K562 (cell line): ENCODE data around the gene BCAM. TPM values are rescaled to one million over a fixed set of nuclear protein-coding genes. Genes with fewer than 3 reads are reported as not detected.

Source experiments
- ATAC-seq: fragments of 200-7000 bp; cut with Tn5 transposase; 3 replicates; pipeline ENCODE4 v1.9.1; 2020; ENCODE audit warnings: moderate library complexity
- BruUV-seq: library from RNA; stranded (reverse); fragments of 400-500 nt; replicated peaks from 2 replicates; lab custom pipeline; 2021; lab: Mats Ljungman, UMichigan
- CTCF ChIA-PET: fragments of 300-600 bp; formaldehyde crosslinking; extraction: SDS; loops from one replicate; lab custom pipeline; 2021; ENCODE audit warnings: low intra/inter-chr PET ratio; lab: Yijun Ruan, JAX
- POLR2A ChIA-PET: fragments of 300-600, 350-650 bp; sonication (Branson Sonifier 250); formaldehyde crosslinking; extraction: SDS; loops from one replicate; lab custom pipeline; 2021; ENCODE audit warnings: antibody characterized with exemption, inconsistent platforms; lab: Yijun Ruan, JAX
- DNase-seq, 4 experiments: peaks; one replicate each; pipeline versions ENCODE4 v3.0.0 to v3.0.0-alpha.2; 2011 to 2018; ENCODE audit warnings: low spot score in 3 of 4, mixed read lengths in 3 of 4; ENCODE audit errors: extremely low read depth in 1 of 4
- FAIRE-seq: peaks from 2 replicates; lab custom pipeline; 2011; peaks lifted over from hg19 to GRCh38; lab: Jason Lieb, UNC
- H2AFZ ChIP-seq: 2 replicates; pipeline ENCODE4 v1.6.0; 2011; ENCODE audit warnings: low read depth, low read length, control low read depth, inconsistent platforms
- H3K27ac ChIP-seq: fragments of 200-600 bp; 3 replicates; pipeline ENCODE4 v1.8.0; 2011; ENCODE audit warnings: low read depth, mild to moderate bottlenecking, control low read depth, inconsistent platforms, low read length, moderate library complexity, mixed read lengths; ENCODE audit errors: extremely low read depth
- H3K27me3 ChIP-seq, 2 experiments: fragments of 300-600 bp in 1 of 2; 2 replicates in 1 of 2; 3 replicates in 1 of 2; pipeline versions ENCODE4 v1.6.0 to v1.8.0; 2011; ENCODE audit warnings: inconsistent platforms in 2 of 2, low read length in 2 of 2, mild to moderate bottlenecking in 1 of 2, mixed read lengths in 1 of 2, moderate library complexity in 1 of 2; ENCODE audit not compliant: control insufficient read depth in 2 of 2, insufficient read depth in 2 of 2
- H3K36me3 ChIP-seq: fragments of 300-600 bp; 3 replicates; pipeline ENCODE4 v1.8.0; 2011; ENCODE audit warnings: mild to moderate bottlenecking, low read length, inconsistent platforms; ENCODE audit not compliant: control insufficient read depth, insufficient read depth
- H3K4me1 ChIP-seq, 2 experiments: fragments of 200-600 bp in 1 of 2; replicated peaks in 1 of 2; 2 replicates in 1 of 2; 3 replicates in 1 of 2; pipeline versions ENCODE4 v1.5.1 to v1.8.0; 2011; ENCODE audit warnings: inconsistent platforms in 2 of 2, low read length in 2 of 2, mild to moderate bottlenecking in 1 of 2, mixed read lengths in 1 of 2, moderate library complexity in 1 of 2; ENCODE audit not compliant: control insufficient read depth in 2 of 2, insufficient read depth in 2 of 2
- H3K4me2 ChIP-seq: 2 replicates; pipeline ENCODE4 v1.6.1; 2011; ENCODE audit warnings: low read length, control low read depth, inconsistent platforms, mixed read lengths; ENCODE audit not compliant: insufficient read depth
- H3K4me3 ChIP-seq: fragments of 200-600 bp; sonication (generic), shearing (Covaris generic); 2 replicates; pipeline ENCODE4 v1.5.1; 2016; ENCODE audit warnings: control low read depth, inconsistent platforms
- H3K79me2 ChIP-seq: fragments of 200-600 bp; 3 replicates; pipeline ENCODE4 v1.8.0; 2011; ENCODE audit warnings: low read length, inconsistent platforms; ENCODE audit not compliant: control insufficient read depth, insufficient read depth
- H3K9ac ChIP-seq, 2 experiments: 2 replicates each; pipeline versions ENCODE4 v1.6.0 to v1.6.1; 2011; ENCODE audit warnings: low read depth in 2 of 2, low read length in 2 of 2, control low read depth in 1 of 2, inconsistent platforms in 1 of 2, mild to moderate bottlenecking in 1 of 2, mixed read lengths in 1 of 2; ENCODE audit not compliant: insufficient read depth in 1 of 2
- H3K9me1 ChIP-seq: one replicate; pipeline ENCODE4 v1.6.0; 2011; ENCODE audit warnings: inconsistent platforms, mild to moderate bottlenecking, low read length, moderate library complexity; ENCODE audit not compliant: control insufficient read depth, insufficient read depth
- H3K9me3 ChIP-seq: replicated peaks from 2 replicates; pipeline ENCODE4 v1.5.1; 2011; ENCODE audit warnings: low read depth, low read length, inconsistent platforms; ENCODE audit not compliant: control insufficient read depth, insufficient read depth
- H4K20me1 ChIP-seq: replicated peaks from 2 replicates; pipeline ENCODE4 v1.6.1; 2011; ENCODE audit warnings: low read length, inconsistent platforms, mixed read lengths; ENCODE audit not compliant: control insufficient read depth, insufficient read depth
- BRD4 ChIP-seq: fragments of 200-600 bp; sonication (generic); IDR thresholded peaks from 2 replicates; pipeline ENCODE4 v1.6.1; 2017; ENCODE audit warnings: inconsistent platforms
- CREB3 ChIP-seq: fragments of 450-650 bp; conservative IDR thresholded peaks from 2 replicates; pipeline ENCODE4 v1.6.1; 2016; ENCODE audit warnings: missing genetic modification characterization, low read depth, mild to moderate bottlenecking, missing compliant biosample characterization, moderate library complexity
- ETS2 ChIP-seq: IDR thresholded peaks from 2 replicates; pipeline ENCODE4 v1.6.1; 2016; ENCODE audit warnings: borderline replicate concordance, missing genetic modification characterization, mild to moderate bottlenecking, moderate library complexity, missing compliant biosample characterization; ENCODE audit not compliant: poor library complexity, severe bottlenecking
- FUS ChIP-seq: fragments of 200-400 bp; formaldehyde crosslinking; optimal IDR thresholded peaks from 2 replicates; pipeline ENCODE3; 2017; ENCODE audit warnings: low read depth, low read length
- GTF3C2 ChIP-seq: IDR thresholded peaks from 3 replicates; pipeline ENCODE4 v1.6.1; 2011; ENCODE audit warnings: borderline replicate concordance, mild to moderate bottlenecking, moderate library complexity; ENCODE audit not compliant: insufficient read length; ENCODE audit errors: extremely low read depth
- HOMEZ ChIP-seq: fragments of 250-450 bp; sonication (Bioruptor Pico); IDR thresholded peaks from 2 replicates; pipeline ENCODE4 v1.4.0; 2020; ENCODE audit warnings: mild to moderate bottlenecking, moderate library complexity
- MECOM ChIP-seq: fragments of 250-450 bp; sonication (Bioruptor Pico); IDR thresholded peaks from 2 replicates; pipeline ENCODE4 v1.8.0; 2022; ENCODE audit warnings: inconsistent platforms
- PCBP1 ChIP-seq: fragments of 200-400 bp; formaldehyde crosslinking; IDR thresholded peaks from 2 replicates; pipeline ENCODE4 v1.6.1; 2018; ENCODE audit warnings: mild to moderate bottlenecking, low read depth, low read length; ENCODE audit not compliant: poor library complexity, severe bottlenecking
- POLR2AphosphoS5 ChIP-seq: IDR thresholded peaks from 2 replicates; pipeline ENCODE4 v1.6.1; 2011; ENCODE audit warnings: mild to moderate bottlenecking, low read depth, low read length, moderate library complexity; ENCODE audit not compliant: control insufficient read depth, insufficient read depth
- STAT5A ChIP-seq: IDR thresholded peaks from 2 replicates; pipeline ENCODE4 v1.6.1; 2012; ENCODE audit warnings: low read length, inconsistent platforms, borderline replicate concordance
- TAF9B ChIP-seq: fragments of 450-650 bp; IDR thresholded peaks from 2 replicates; pipeline ENCODE4 v1.6.1; 2018; ENCODE audit warnings: mild to moderate bottlenecking; ENCODE audit not compliant: partially characterized antibody
- XRCC5 ChIP-seq: fragments of 200-400 bp; formaldehyde crosslinking; IDR thresholded peaks from 2 replicates; pipeline ENCODE4 v1.6.1; 2017; ENCODE audit warnings: low read depth, mild to moderate bottlenecking, low read length
- ZBTB17 ChIP-seq: fragments of 450-650 bp; formaldehyde crosslinking; IDR thresholded peaks from 2 replicates; pipeline ENCODE4 v1.4.0; 2020; ENCODE audit warnings: mild to moderate bottlenecking
- ZNF121 ChIP-seq: sonication (generic); formaldehyde crosslinking; conservative IDR thresholded peaks from 2 replicates; pipeline ENCODE4 v1.8.0; 2022; ENCODE audit warnings: missing genetic modification reagents
- WGBS: fragments of 100-300 bp; shearing (Covaris generic); methylation state at CpG from one replicate; pipeline ENCODE4 v1.1.6; 2016; ENCODE audit warnings: low coverage, mixed read lengths; ENCODE audit not compliant: insufficient coverage; ENCODE audit errors: missing lambda C conversion rate; 5-methylcytosine and 5-hydroxymethylcytosine counted together
- in situ Hi-C: fragments of 300-500 bp; cut with MboI; formaldehyde crosslinking; loops from 4 replicates; pipeline ENCODE4 v1.15.0; 2018; ENCODE audit warnings: inconsistent platforms, mixed read lengths
- intact Hi-C: fragments of 100-400 bp; cut with micrococcal nuclease; formaldehyde crosslinking; loops from 2 replicates; pipeline ENCODE4 v1.14.2; 2022
- polyA plus RNA-seq, 8 experiments: library from polyadenylated mRNA; depleted of rRNA in 4 of 8; stranded (reverse) in 5 of 8; unstranded in 3 of 8; fragments of >200 nt; fragmentation: Nextera tagmentation in 2 of 8; fragmentation: Illumina TruSeq in 1 of 8; extraction: Ambion mirVana in 2 of 8; extraction: Trizol in 1 of 8; gene quantifications; 2 replicates each; pipeline versions ENCODE4 v1.2.1 to v1.2.3, GENCODE V29; 2011 to 2014; ENCODE audit warnings: inconsistent platforms in 1 of 8, missing spikeins in 1 of 8
- total RNA-seq, 7 experiments: library from RNA; depleted of rRNA in 6 of 7; stranded (reverse); fragments of >200 nt in 6 of 7; fragmentation: Illumina TruSeq in 2 of 7; extraction: Trizol in 2 of 7; gene quantifications; 2 replicates each; pipeline versions ENCODE4 v1.2.1 to v1.2.3, GENCODE V29; 2011 to 2021; ENCODE audit warnings: low replicate concordance in 1 of 7

BCAM gene
- total and polyA plus RNA-seq, 9 of the 15 experiments (the other 6 are each of a cell fraction or from before 2014, with no cell fraction given), result 0.07 to 1.3 (median 0.33) TPM; not detected in 2

- no TSS peak for BruUV-seq
- H3K9me1 ChIP-seq, result no peaks in the 10 kb centered on the region
- peak in 1 of 4 experiments; percentile 8 for DNase-seq
- no peaks in the 10 kb centered on the region for H3K9me3 ChIP-seq
- H3K4me3 ChIP-seq, result no peak overlapping the region
- intact Hi-C loops (no loop called here), in situ Hi-C loops (no loop called here)
- peaks cover 10 to 36% of the 10 kb centered on the region in 2 experiments; a peak in 4 of 5 replicates for H3K4me1 ChIP-seq
- H3K27me3 ChIP-seq, result peaks cover 3 to 19% of the 10 kb centered on the region in 2 experiments; a peak in 3 of 5 replicates
- 49% methylated on average over 4 of the region's 7 CpGs for WGBS
- no peak overlapping the region for H3K27ac ChIP-seq
- CTCF ChIA-PET, result no interaction called here
- no peaks in the 10 kb centered on the region for H3K79me2 ChIP-seq
- no peaks in the 10 kb centered on the region for H4K20me1 ChIP-seq
- FAIRE-seq, result no peak
- H2AFZ ChIP-seq, result no peak overlapping the region; the same call in 1 of the 2 replicates
- H3K4me2 ChIP-seq, result no peak overlapping the region; the same call in 1 of the 2 replicates
- peak overlapping the region; percentile 34 to 87; a peak in 3 of 4 replicates for H3K9ac ChIP-seq
- no peak for ATAC-seq
- POLR2A ChIA-PET, result interaction anchor here (0.6 to 0.9 kb wide), 2 partner anchors 11 to 33 kb away, joined by 3 read pairs; no protein-coding TSS in a partner anchor
- H3K36me3 ChIP-seq, result no peaks in the 10 kb centered on the region
- no peak for TF ChIP-seq POLR2AphosphoS5
- TF ChIP-seq HOMEZ (CRISPR knock-in tag), result no peak
- TF ChIP-seq ETS2 (tag), result no peak
- no peak for TF ChIP-seq ZNF121 (CRISPR knock-in tag)
- TF ChIP-seq MECOM (CRISPR knock-in tag), result no peak
- no peak for TF ChIP-seq BRD4
- TF ChIP-seq CREB3 (tag), result no peak
- TF ChIP-seq XRCC5, result no peak
- TF ChIP-seq PCBP1, result no peak
- no peak for TF ChIP-seq FUS
- no peak for TF ChIP-seq ZBTB17 (CRISPR knock-in tag)
- no peak for TF ChIP-seq TAF9B
- TF ChIP-seq GTF3C2, result no peak
- TF ChIP-seq STAT5A, result no peak
These were observed 802 bp downstream of the BCAM start for GRCh38 chr19:44809577-44810233.
